ENCODE results near the gene EPAS1. TPM values are rescaled to one million over a fixed set of nuclear protein-coding genes. Genes with fewer than 3 reads are reported as not detected.

Gene EPAS1
- total RNA-seq, 1 experiment from 2014 or later: 43.2 TPM

DNA sequence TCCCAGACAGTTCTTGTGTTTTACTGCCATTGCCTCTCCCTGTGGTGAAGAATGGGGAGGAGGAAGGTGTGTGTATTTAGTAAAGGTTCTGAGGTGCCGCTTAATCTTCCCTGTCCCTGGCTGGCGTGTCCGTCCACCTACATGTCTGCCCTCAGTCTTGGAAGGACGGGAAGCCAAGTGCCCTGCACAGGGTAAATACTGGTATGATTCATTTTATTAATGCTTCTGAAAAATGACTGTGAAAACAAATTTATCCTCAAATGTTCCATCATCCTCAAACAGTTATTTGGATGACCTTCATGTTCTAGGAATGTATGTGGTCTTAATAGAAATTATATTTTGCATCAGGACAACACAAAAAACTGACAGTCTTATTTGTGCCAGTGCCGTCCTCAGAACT lies 6.6 kb downstream of the EPAS1 start:
- DNase-seq (peak; percentile 59), ATAC-seq (peak; percentile 37)
- ChIA-PET CTCF (no interaction called here), POLR2A (ENCODE audit: unreplicated experiment) (no interaction called here)
- intact Hi-C loops (cut with micrococcal nuclease): no loop called here
- Histone ChIP-seq H3K4me2 (ENCODE audit: low read length) (peak overlapping the region; percentile 36), H2AFZ (ENCODE audit: low read length) (no peak overlapping the region), H3F3A (ENCODE audit: low read length, unreplicated experiment) (peaks cover 6% of the 10 kb centered on the region), H4K20me1 (ENCODE audit: low read length) (peaks cover 14% of the 10 kb centered on the region), H3K9me2 (replicated peaks; ENCODE audit: low read length) (no peaks in the 10 kb centered on the region), H3K9ac (ENCODE audit: low read length) (no peak overlapping the region), H3K4me3 (ENCODE audit: low read length) (no peak overlapping the region), H3K36me3 (ENCODE audit: low read depth, low read length) (0 out of 2 replicates have a peak, but pooled peaks cover 5% of the 10 kb centered on the region), H3K9me3 (ENCODE audit: low read length) (no peaks in the 10 kb centered on the region), H3K4me1 (ENCODE audit: insufficient read depth, low read length) (peaks cover 66% of the 10 kb centered on the region), H3K79me2 (ENCODE audit: low read length) (peaks cover 94% of the 10 kb centered on the region), H3K27me3 (ENCODE audit: low read length) (no peaks in the 10 kb centered on the region), H3K27ac (ENCODE audit: low read length) (peak overlapping the region; percentile 46)
- BruUV-seq (replicated peaks): no TSS peak
- TF ChIP-seq CTCF (conservative IDR thresholded peaks at IDR 0.05; ENCODE audit: low read depth, low read length): no peak
- TF ChIP-seq EZH2 (IDR thresholded peaks at IDR 0.05; ENCODE audit: low read length, unreplicated experiment): no peak
- TF ChIP-seq EZH2phosphoT487 (IDR thresholded peaks at IDR 0.05; ENCODE audit: borderline replicate concordance, low read length): no peak

DNA sequence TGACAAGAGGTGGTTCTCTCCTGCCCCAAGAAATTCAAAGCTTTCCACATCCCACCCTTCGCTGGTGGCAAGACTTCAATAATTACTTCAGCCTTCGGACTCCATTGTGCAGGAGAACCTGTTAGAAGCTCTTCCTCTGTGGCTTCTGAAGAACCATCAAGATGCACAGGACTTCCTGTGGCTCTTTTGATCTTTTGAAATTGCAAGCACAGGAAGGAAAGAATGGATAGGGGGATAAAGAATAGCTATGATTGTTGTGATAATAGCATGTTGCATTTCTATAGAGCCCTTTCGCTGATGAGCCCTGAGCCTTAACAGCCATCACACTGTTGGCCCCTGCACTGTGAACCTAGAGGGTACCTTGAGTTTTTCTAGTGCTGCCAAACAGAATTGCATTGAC lies 7.4 kb downstream of the EPAS1 start:
- Histone ChIP-seq H3K4me2 (ENCODE audit: low read length) (no peak overlapping the region), H3K9ac (ENCODE audit: low read length) (no peak overlapping the region), H4K20me1 (ENCODE audit: low read length) (peaks cover 9% of the 10 kb centered on the region), H3K27me3 (ENCODE audit: low read length) (no peaks in the 10 kb centered on the region), H3F3A (ENCODE audit: low read length, unreplicated experiment) (peaks cover 6% of the 10 kb centered on the region), H3K36me3 (ENCODE audit: low read depth, low read length) (0 out of 2 replicates have a peak, but pooled peaks cover 5% of the 10 kb centered on the region), H3K4me3 (ENCODE audit: low read length) (no peak overlapping the region), H3K9me2 (replicated peaks; ENCODE audit: low read length) (no peaks in the 10 kb centered on the region), H3K27ac (ENCODE audit: low read length) (peak overlapping the region; percentile 46; the same call in 1 of the 2 replicates), H3K79me2 (ENCODE audit: low read length) (peaks cover 94% of the 10 kb centered on the region), H3K4me1 (ENCODE audit: insufficient read depth, low read length) (peaks cover 74% of the 10 kb centered on the region), H3K9me3 (ENCODE audit: low read length) (no peaks in the 10 kb centered on the region), H2AFZ (ENCODE audit: low read length) (no peak overlapping the region)
- ChIA-PET CTCF (no interaction called here), POLR2A (ENCODE audit: unreplicated experiment) (no interaction called here)
- no peak for DNase-seq
- intact Hi-C loops (cut with micrococcal nuclease): loop anchor here (5.0 kb wide), 1 partner anchor 103 kb away; no protein-coding TSS in a partner anchor
- TF ChIP-seq CTCF (conservative IDR thresholded peaks at IDR 0.05; ENCODE audit: low read depth, low read length): no peak
- no peak for TF ChIP-seq EZH2phosphoT487 (IDR thresholded peaks at IDR 0.05; ENCODE audit: borderline replicate concordance, low read length)
- no peak for TF ChIP-seq EZH2 (IDR thresholded peaks at IDR 0.05; ENCODE audit: low read length, unreplicated experiment)
- no peak for ATAC-seq
- no TSS peak for BruUV-seq (replicated peaks)

DNA sequence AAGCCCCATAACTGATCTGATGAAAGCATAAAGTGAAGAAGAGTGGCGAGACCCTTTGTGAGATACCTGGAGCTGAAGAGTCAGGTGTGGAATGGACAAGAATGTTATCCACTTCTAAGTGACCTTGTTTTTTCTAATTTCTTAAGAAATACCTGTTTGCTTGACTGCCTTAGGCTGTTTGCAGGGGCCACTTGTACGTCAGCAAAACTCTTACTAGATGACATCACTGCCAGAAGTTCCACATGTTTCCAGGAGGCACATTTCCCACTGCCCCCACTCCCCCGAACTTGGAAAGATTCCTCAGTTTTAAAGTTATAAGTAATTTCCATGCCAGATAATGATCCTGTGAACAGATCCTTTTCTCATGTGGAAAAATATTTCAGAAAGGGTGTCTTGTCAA lies 8.0 kb downstream of the EPAS1 start:
- no peaks in the 10 kb centered on the region for H3K9me3 ChIP-seq (ENCODE audit: low read length)
- peaks cover 4% of the 10 kb centered on the region for H4K20me1 ChIP-seq (ENCODE audit: low read length)
- 0 out of 2 replicates have a peak, but pooled peaks cover 5% of the 10 kb centered on the region for H3K36me3 ChIP-seq (ENCODE audit: low read depth, low read length)
- peak overlapping the region; percentile 93; the same call in 1 of the 2 replicates for H3K27ac ChIP-seq (ENCODE audit: low read length)
- no peak overlapping the region for H3K4me3 ChIP-seq (ENCODE audit: low read length)
- intact Hi-C loops (cut with micrococcal nuclease): loop anchor here (5.0 kb wide), 1 partner anchor 102 kb away; no protein-coding TSS in a partner anchor
- peaks cover 6% of the 10 kb centered on the region for H3F3A ChIP-seq (ENCODE audit: low read length, unreplicated experiment)
- no peaks in the 10 kb centered on the region for H3K27me3 ChIP-seq (ENCODE audit: low read length)
- H2AFZ ChIP-seq (ENCODE audit: low read length): no peak overlapping the region
- DNase-seq (no peak), ATAC-seq (no peak)
- no peak overlapping the region for H3K4me2 ChIP-seq (ENCODE audit: low read length)
- no TSS peak for BruUV-seq (replicated peaks)
- ChIA-PET CTCF (no interaction called here), POLR2A (ENCODE audit: unreplicated experiment) (no interaction called here)
- peaks cover 94% of the 10 kb centered on the region for H3K79me2 ChIP-seq (ENCODE audit: low read length)
- TF ChIP-seq EZH2phosphoT487 (IDR thresholded peaks at IDR 0.05; ENCODE audit: borderline replicate concordance, low read length): no peak
- TF ChIP-seq CTCF (conservative IDR thresholded peaks at IDR 0.05; ENCODE audit: low read depth, low read length): no peak
- no peak for TF ChIP-seq EZH2 (IDR thresholded peaks at IDR 0.05; ENCODE audit: low read length, unreplicated experiment)
- H3K9me2 ChIP-seq (replicated peaks; ENCODE audit: low read length): no peaks in the 10 kb centered on the region
- peaks cover 71% of the 10 kb centered on the region for H3K4me1 ChIP-seq (ENCODE audit: insufficient read depth, low read length)
- no peak overlapping the region for H3K9ac ChIP-seq (ENCODE audit: low read length)
